Measurements from ENCODE around the gene SFRP2.
A peak's percentile ranks its signal among the peaks of the same experiment; 100 is the strongest.

The SFRP2 gene

DNA sequence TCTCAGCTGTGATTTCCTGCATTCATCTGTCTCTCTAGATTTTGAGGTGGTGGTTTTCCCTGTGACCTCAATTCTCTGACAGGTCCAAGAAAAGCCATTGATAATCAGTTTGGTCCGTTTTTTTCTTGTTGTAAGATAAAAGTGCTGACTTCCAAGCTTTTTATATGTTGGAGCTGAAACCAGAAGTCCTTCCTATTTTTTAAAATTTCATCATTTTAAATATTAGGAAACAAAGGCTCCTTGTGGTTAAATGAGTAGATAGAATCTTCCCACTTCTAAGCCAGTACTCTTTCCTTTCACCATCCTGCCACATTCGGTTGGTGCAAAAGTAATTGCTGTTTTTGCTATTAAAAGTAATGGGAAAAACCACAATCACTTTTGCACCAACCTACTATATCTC, 47.3 kb downstream of the SFRP2 start:
- DNase-seq (ENCODE audit: low read depth, low spot score): no peak
- TF ChIP-seq, protein P1, sequence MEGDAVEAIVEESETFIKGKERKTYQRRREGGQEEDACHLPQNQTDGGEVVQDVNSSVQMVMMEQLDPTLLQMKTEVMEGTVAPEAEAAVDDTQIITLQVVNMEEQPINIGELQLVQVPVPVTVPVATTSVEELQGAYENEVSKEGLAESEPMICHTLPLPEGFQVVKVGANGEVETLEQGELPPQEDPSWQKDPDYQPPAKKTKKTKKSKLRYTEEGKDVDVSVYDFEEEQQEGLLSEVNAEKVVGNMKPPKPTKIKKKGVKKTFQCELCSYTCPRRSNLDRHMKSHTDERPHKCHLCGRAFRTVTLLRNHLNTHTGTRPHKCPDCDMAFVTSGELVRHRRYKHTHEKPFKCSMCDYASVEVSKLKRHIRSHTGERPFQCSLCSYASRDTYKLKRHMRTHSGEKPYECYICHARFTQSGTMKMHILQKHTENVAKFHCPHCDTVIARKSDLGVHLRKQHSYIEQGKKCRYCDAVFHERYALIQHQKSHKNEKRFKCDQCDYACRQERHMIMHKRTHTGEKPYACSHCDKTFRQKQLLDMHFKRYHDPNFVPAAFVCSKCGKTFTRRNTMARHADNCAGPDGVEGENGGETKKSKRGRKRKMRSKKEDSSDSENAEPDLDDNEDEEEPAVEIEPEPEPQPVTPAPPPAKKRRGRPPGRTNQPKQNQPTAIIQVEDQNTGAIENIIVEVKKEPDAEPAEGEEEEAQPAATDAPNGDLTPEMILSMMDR (IDR thresholded peaks at IDR 0.05; ENCODE audit: low read depth, low read length): no peak
- no peak overlapping the region for H3K4me3 ChIP-seq (ENCODE audit: low read depth, low read length)
- in situ Hi-C loops (cut with HindIII; ENCODE audit: low sequenced_read_pairs): no loop called here

GRCh38 chr4:153735906-153736461, 52.9 kb downstream of the SFRP2 start:
- no peak for DNase-seq (ENCODE audit: low read depth, low spot score)
- in situ Hi-C loops (cut with HindIII; ENCODE audit: low sequenced_read_pairs): no loop called here
- H3K4me3 ChIP-seq (ENCODE audit: low read depth, low read length): no peak overlapping the region
- TF ChIP-seq, protein P1 (IDR thresholded peaks at IDR 0.05; ENCODE audit: low read depth, low read length): no peak

DNA sequence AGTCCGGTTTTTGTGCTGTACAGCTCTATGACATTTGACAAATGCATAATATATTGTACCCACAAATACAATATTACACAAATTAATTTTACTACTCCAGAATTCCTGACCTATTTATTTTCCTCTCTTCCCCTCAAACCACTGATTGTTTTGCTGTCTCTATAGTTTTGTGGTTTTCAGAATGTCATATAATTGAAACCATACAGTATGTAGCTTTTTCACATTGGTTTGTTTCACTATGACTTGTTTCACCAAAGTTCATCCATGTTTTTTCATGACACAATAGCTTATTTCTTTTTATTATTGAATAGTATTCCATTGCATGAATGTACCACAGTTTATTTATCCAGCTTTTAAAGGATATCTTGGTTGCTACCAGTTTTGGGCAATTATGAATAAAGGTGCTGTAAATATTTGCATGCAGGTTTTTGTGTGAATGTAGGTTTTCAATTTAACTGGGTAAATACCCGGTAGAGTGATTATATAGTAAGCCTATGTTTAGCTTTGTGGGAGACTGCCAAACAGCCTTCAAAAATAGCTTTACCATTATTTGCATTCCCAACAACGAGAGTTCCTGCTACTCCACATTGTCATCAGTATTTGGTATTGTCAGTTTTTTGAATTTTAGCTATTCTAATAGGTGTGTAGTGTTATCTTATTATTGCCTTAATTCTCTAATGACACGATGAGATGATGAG, 55.0 kb downstream of the SFRP2 start:
- no peak for DNase-seq (ENCODE audit: low read depth, low spot score)
- in situ Hi-C loops (cut with HindIII; ENCODE audit: low sequenced_read_pairs): no loop called here
- TF ChIP-seq, protein P1 (IDR thresholded peaks at IDR 0.05; ENCODE audit: low read depth, low read length): no peak
- no peak overlapping the region for H3K4me3 ChIP-seq (ENCODE audit: low read depth, low read length)

DNA sequence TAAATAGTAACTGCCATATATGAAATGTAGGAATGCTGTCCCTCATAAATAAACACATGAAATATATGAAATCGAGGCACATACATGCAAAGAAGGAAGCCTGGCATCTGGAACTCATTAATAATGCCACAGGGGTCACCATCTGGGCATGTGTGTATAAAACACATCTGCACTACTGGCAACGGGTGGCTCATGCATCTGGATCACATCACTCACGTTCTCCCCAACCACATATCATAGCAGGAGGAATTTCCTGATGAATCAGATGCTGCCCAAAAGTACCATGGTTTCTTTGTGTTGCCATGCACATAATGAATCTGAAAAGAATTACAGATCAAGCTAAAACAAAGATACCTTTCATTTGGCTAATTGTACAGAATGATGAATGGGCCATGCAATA, 57.6 kb downstream of the SFRP2 start:
- H3K4me3 ChIP-seq (ENCODE audit: low read depth, low read length): no peak overlapping the region
- TF ChIP-seq, protein P1 (IDR thresholded peaks at IDR 0.05; ENCODE audit: low read depth, low read length): no peak
- DNase-seq (ENCODE audit: low read depth, low spot score): peak; percentile 86
- in situ Hi-C loops (cut with HindIII; ENCODE audit: low sequenced_read_pairs): no loop called here
